NCI-H2081 (cell line): ENCODE data around the gene ARL6.
A peak's percentile ranks its signal among the peaks of the same experiment; 100 is the strongest.

Experiments
- DNase-seq, 2 experiments: peaks; one replicate each; lab custom pipeline; 2025; lab: John Stamatoyannopoulos, UW

Gene ARL6, protein sequence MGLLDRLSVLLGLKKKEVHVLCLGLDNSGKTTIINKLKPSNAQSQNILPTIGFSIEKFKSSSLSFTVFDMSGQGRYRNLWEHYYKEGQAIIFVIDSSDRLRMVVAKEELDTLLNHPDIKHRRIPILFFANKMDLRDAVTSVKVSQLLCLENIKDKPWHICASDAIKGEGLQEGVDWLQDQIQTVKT

GRCh38 chr3:97764407-97765238, at the start of gene ARL6:
TSS of gene ARL6 (plus strand) at chr3:97764758. CDS start at chr3:97768108, 3,350 bp downstream.
- DNase-seq, result peak; percentile 96 to 98

DNA sequence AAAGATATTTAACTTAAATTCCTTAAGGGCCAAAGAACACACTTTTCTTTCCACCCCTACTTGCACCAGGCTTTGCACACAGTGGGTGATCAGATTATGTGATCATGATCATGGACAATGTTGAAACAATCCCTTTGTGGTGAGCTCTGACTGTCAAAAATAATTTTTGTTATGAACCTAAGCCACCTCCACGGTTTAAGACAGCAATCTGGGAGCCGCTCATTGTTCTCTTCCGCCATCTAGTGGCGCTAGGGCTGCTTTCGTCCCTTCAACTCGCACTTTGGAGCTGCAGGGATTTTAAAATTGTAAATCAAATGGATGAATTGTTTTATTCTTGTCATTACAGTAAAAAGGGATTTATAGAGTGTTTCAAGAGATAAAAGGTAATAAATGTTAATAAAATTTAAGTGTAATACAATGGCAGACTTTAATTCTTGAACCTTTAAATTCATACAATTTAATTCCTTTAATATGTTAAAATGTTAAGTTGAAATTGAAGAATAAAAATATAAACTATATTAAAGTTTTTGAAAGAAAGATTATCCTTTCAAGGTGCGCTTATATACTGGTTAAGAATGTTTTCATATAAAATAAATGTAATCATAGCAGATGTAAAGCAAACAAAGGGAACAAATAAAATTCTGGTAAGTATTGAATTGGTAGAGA, 45.3 kb upstream of the ARL6 start:
- peak; percentile 88 to 90 for DNase-seq

DNA sequence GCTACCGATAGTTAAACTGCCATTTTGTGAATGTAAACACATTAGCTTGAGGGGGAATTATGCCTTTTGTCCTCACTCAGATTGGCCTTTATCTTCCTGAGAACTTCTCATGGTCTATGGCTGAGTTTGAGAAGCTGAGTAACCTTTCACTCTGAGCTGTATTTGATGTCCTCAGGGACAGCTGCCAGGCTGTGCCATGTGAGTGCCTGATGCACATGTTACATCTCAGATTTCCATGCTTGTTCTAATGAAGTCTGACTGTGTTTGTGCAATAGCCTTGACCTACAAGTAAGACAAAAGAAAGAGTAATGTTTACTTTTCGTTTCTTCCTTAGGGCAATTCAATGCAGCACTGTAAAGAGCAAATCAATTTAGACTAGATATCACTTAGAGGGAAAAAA, 44.1 kb upstream of the ARL6 start:
- peak in 1 of 2 experiments; percentile 45 for DNase-seq

GRCh38 chr3:97721446-97721845, 43.1 kb upstream of the ARL6 start:
- no peak for DNase-seq

GRCh38 chr3:97736928-97737327, 27.6 kb upstream of the ARL6 start:
- no peak for DNase-seq

DNA sequence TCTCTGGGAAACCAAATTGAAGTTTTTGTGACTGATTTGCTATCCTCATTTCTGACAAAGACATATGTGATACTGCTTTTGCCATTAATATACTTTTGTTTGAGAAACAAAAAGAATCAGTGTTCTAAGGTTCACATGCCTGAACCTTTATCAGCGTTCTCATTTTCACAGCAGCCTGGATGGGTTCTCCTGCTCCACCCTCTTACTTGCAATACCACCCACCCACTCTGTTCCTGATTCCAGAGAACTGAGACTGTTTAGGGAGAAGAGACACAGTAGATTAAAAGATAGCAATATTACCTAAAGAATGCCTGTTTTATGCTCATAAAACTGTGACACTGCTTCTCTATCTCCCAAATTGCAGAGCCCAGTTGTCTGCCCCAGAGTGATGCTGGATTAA, 25.8 kb upstream of the ARL6 start:
- no peak for DNase-seq

- DNase-seq, result no peak
These were observed 22.5 kb upstream of the ARL6 start for GRCh38 chr3:97742036-97742435.

DNA sequence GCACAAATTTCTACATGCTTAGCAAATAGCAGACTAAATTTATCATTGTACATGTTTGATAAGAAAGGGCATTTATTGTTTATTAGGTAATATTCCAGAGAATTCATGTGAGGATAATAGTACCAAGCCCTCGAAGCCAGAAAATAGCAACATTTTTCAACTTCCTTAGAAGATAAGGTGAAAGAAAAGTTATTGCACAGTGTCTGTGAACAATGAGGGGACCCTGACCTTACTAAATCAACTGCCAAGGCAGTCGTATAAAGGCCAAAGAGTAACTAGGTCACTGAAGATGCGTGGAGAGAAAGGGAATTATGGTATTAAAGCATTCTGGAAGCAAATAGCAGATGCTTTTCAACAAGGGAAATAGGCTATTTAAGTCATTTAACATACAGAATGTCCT, 20.3 kb upstream of the ARL6 start:
- DNase-seq, result no peak

GRCh38 chr3:97763586-97764406, 762 bp upstream of the ARL6 start:
- no peak for DNase-seq

DNA sequence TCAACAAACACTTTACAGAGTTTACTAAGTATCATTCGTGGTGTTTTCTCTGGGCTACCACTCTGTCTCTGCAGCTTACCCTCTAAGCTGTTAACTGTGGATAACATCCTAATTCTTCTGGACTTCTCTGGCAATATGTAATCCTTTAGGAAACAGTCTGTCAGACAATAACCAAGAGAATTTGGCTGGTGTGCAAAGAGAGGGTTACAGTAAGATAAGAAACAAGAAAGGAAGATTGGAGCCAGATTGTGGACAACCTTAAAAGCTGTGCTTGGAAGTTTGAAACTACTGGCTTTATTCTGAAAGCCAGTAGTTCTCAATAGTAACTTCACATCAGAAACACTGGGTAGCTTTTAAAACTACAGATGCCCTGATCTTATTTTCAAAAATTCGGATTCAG, 778 bp downstream of the ARL6 start:
- DNase-seq, result no peak

GRCh38 chr3:97772926-97773325, 8.4 kb downstream of the ARL6 start:
- DNase-seq, result no peak

GRCh38 chr3:97778152-97778551, 13.6 kb downstream of the ARL6 start:
- DNase-seq, result no peak

DNA sequence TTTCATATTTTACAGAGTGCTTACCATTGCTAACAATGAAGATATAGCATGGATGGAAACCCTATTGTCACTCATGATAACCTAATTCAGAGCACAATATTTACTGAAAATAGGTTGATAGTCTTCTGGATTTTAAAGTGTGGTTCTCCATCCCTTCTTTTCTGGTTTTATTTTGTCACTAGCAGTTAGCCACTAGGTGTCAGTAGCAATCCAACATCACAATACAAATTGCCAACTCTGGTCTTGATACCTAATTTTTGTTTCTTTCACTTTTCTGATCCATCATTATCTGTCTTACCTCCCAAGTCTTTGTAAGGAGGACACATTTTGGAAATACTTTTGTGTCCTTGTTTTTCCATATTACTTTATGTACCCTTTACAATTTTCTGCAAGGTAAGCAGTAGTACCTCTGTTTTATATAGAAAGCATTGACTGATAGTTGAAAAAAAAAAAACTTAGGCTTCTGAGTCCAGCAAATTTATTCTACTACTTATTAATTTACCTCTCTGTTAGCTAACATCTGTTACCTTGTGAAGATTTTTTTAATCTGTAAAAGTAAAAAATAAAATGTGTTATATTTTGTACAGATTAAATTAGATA, 29.0 kb downstream of the ARL6 start:
- peak; percentile 62 to 69 for DNase-seq

DNA sequence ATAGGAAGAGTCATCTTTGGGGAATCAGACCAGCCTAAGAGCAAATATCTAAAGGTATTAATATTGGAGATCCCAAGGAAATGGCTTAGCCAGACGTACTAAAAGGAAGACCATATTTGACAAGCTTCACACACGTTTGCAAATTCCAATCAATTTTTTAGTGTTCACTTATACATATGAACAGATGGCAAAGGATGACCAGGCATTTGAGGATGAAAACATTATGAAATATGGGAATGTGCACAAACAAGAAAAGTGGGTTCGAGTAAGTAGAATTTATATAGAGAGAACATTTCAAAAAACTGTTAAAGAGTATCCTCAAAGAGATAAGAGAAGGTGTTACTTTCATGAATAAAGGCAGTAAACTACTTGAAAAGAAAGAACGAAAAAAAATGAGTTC, 31.4 kb downstream of the ARL6 start:
- no peak for DNase-seq

- no peak for DNase-seq
These were observed 39.9 kb downstream of the ARL6 start for GRCh38 chr3:97804471-97804870.

GRCh38 chr3:97810779-97811390, 46.3 kb downstream of the ARL6 start:
- DNase-seq, result no peak

DNA sequence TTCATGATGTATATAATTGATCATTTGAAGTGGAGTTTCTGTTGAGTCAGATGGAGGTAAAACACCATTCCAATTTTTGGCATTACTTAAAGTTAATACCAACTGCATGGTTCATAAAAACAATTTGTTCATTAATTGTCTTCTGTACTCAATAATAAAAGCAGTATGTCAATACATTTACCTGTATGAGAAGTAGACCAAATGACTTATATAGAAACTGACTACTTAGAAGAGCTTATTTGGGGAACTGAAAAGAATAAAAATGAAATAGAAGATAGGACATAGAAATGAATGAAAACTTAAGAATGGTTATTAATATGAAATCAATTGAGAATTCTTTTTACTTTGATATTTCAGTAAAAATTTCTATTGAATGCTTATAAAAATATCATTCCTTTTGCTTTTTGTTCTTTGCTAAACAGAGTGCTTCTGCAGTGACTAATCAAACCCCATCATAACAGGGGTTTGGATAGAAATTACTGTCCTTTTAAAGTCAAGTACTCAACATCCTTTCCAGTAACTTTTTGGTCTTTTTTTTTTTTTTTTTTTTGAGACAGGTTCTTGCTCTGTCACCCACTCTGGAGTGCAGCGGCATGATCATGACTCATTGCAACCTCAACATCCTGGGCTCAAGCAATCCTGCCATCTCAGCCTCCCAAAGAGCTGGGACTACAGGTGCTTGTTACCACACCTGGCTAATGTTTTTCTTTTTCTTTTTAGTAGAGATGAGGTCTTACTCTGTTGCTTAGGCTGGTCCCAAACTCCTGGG, 50.8 kb downstream of the ARL6 start:
- no peak for DNase-seq

GRCh38 chr3:97816811-97817210, 52.3 kb downstream of the ARL6 start:
- peak in 1 of 2 experiments; percentile 53 for DNase-seq

- DNase-seq, result peak; percentile 87 to 98
These were observed 53.4 kb downstream of the ARL6 start for GRCh38 chr3:97817965-97818364.

DNA sequence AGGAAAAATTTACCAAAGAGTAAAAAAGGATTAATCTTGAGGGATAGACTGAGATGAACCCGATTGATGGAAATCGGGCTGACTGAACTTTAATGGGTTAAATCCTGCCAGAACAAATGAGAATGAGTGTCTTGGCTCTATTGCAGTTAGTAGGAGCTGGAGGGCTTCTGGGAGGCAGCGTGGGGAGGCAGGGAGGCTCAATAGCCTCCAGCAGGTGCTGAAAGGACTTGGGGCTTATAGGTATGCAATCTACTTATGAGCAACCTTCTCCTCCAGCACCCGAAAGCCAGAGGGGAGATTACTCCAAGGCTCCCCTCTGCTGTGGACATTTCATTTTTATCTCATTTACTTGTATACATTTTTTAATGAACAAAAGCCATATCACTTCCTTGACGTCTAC, 56.2 kb downstream of the ARL6 start:
- no peak for DNase-seq
